ENCODE data around the gene PIAS1. TPM values are rescaled to one million over a fixed set of nuclear protein-coding genes. Genes with fewer than 3 reads are reported as not detected.
"Not testable (repeated sequence)": the region's sequence is repeated elsewhere in the genome, so short reads cannot be mapped to it uniquely, and the experiment has no call there.

PIAS1 gene
- polyA plus RNA-seq, 1 donor: 46.5 TPM

DNA sequence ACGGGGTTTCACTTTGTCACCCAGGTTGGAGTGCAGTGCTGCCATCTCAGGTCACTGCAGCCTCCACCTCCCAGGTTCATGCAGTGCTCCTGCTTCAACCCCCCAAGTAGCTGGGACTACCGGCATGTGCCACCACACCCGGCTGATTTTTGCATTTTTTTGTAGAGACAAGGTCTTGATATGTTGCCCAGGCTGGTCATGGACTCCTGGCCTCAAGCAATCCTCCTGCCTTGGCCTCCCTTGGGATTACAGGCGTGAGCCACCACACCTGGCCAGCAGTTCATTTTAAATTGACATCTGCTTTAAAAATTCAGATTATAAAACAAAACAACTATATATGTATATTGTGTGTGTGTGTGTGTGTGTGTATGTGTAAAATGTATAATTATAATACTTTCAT is 112.7 kb downstream of the PIAS1 start:
- H3K27ac ChIP-seq (ENCODE audit: low read length): no peak overlapping the region
- no peak overlapping the region for H3K4me3 ChIP-seq (ENCODE audit: low read length)
- peaks cover 5% of the 10 kb centered on the region for H3K4me1 ChIP-seq (ENCODE audit: control insufficient read depth, insufficient read depth, low read length)
- no peak for DNase-seq
- H3K9me3 ChIP-seq (ENCODE audit: control insufficient read depth, low read depth, low read length): peaks cover 3% of the 10 kb centered on the region
- H3K27me3 ChIP-seq (ENCODE audit: control insufficient read depth, insufficient read depth, low read length): no peaks in the 10 kb centered on the region
- H3K36me3 ChIP-seq (ENCODE audit: control insufficient read depth, insufficient read depth, low read length): peaks cover 11% of the 10 kb centered on the region
- WGBS (ENCODE audit: insufficient coverage, low lambda C conversion rate): no CpG with 5 or more reads among the region's 4 CpGs

DNA sequence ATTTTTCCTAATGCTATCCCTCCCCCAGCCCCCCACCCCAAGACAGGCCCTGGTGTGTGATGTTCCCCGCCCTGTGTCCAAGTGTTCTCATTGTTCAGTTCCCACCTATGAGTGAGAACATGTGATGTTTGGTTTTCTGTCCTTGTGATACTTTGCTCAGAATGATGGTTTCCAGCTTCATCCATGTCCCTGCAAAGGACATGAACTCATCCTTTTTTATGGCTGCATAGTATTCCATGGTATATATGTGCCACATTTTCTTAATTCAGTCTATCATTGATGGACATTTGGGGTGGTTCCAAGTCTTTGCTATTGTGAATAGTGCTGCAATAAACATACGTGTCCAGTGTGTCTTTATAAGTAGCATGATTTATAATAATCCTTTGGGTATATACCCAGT is 117.9 kb downstream of the PIAS1 start:
- DNase-seq; H3K4me3 ChIP-seq (ENCODE audit: low read length); H3K27ac ChIP-seq (ENCODE audit: low read length); H3K9me3 ChIP-seq (ENCODE audit: control insufficient read depth, low read depth, low read length); H3K4me1 ChIP-seq (ENCODE audit: control insufficient read depth, insufficient read depth, low read length); H3K27me3 ChIP-seq (ENCODE audit: control insufficient read depth, insufficient read depth, low read length): not testable (repeated sequence)
- H3K36me3 ChIP-seq (ENCODE audit: control insufficient read depth, insufficient read depth, low read length): peaks cover 19% of the 10 kb centered on the region
- WGBS (ENCODE audit: insufficient coverage, low lambda C conversion rate): no CpG with 5 or more reads among the region's 2 CpGs

DNA sequence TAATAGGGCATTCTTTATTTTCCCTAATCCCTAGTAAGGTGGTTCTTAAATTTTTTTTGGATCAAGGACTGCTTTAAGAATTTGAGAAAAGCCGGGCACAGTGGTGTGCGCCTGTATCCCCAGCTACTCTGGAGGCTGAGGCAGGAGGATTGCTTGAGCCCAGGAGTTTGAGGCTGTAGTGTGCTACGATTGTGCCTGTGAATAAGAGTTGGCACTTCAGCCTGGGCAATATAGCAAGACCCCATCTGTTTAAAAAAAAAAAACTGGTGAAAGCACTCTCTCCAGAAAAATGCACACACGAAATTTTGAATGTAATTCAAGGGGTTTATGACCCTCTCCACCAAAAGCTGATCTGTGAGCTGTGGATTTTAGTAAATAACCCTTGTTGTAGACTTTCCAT is 119.0 kb downstream of the PIAS1 start:
- Histone ChIP-seq H3K27me3 (ENCODE audit: control insufficient read depth, insufficient read depth, low read length) (no peaks in the 10 kb centered on the region), H3K4me1 (ENCODE audit: control insufficient read depth, insufficient read depth, low read length) (peaks cover 5% of the 10 kb centered on the region), H3K27ac (ENCODE audit: low read length) (no peak overlapping the region), H3K4me3 (ENCODE audit: low read length) (no peak overlapping the region), H3K9me3 (ENCODE audit: control insufficient read depth, low read depth, low read length) (no peaks in the 10 kb centered on the region), H3K36me3 (ENCODE audit: control insufficient read depth, insufficient read depth, low read length) (peaks cover 29% of the 10 kb centered on the region)
- DNase-seq: no peak
- no CpG with 5 or more reads among the region's 4 CpGs for WGBS (ENCODE audit: insufficient coverage, low lambda C conversion rate)

DNA sequence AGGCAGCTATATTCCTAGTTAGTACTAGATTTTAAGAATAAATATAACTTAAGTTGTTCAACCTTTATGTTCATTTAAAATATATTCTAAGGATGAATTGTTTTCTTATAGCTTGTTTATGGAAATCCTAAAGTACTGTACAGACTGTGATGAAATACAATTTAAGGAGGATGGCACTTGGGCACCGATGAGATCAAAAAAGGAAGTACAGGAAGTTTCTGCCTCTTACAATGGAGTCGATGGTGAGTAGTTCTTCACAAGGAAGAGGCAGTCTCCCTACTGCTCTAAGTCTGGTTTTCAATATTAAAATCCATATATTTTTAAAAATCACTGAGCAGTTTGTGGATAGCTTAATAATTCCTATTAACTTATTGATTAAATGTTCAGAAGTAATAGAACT is 121.4 kb downstream of the PIAS1 start:
- 67% methylated on average over 1 of the region's 2 CpGs for WGBS (ENCODE audit: insufficient coverage, low lambda C conversion rate)
- no peak overlapping the region for H3K27ac ChIP-seq (ENCODE audit: low read length)
- DNase-seq: no peak
- H3K27me3 ChIP-seq (ENCODE audit: control insufficient read depth, insufficient read depth, low read length): no peaks in the 10 kb centered on the region
- peaks cover 31% of the 10 kb centered on the region for H3K36me3 ChIP-seq (ENCODE audit: control insufficient read depth, insufficient read depth, low read length)
- no peaks in the 10 kb centered on the region for H3K4me1 ChIP-seq (ENCODE audit: control insufficient read depth, insufficient read depth, low read length)
- no peaks in the 10 kb centered on the region for H3K9me3 ChIP-seq (ENCODE audit: control insufficient read depth, low read depth, low read length)
- H3K4me3 ChIP-seq (ENCODE audit: low read length): no peak overlapping the region

DNA sequence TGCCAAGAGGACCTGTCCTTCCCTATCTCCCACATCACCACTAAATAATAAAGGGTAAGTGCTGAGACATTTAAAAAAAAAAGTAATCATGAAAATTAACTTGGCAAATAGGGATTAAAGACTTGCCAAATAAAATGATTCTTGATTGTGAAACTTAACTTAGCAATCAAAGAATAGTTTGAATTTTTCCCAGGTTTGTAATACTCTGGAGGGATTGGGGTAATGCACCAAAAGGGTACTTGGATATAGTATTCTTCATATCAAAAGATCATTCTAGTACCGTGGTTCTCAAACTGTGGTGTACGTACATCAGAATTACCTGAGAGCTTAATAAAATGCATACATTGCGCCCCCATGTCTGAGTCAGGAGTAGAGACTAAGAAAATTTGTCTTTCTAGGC is 122.5 kb downstream of the PIAS1 start:
- H3K27ac ChIP-seq (ENCODE audit: low read length): no peak overlapping the region
- H3K4me1 ChIP-seq (ENCODE audit: control insufficient read depth, insufficient read depth, low read length): no peaks in the 10 kb centered on the region
- H3K4me3 ChIP-seq (ENCODE audit: low read length): no peak overlapping the region
- H3K27me3 ChIP-seq (ENCODE audit: control insufficient read depth, insufficient read depth, low read length): no peaks in the 10 kb centered on the region
- no peak for DNase-seq
- peaks cover 41% of the 10 kb centered on the region for H3K36me3 ChIP-seq (ENCODE audit: control insufficient read depth, insufficient read depth, low read length)
- no CpG with 5 or more reads among the region's 3 CpGs for WGBS (ENCODE audit: insufficient coverage, low lambda C conversion rate)
- no peaks in the 10 kb centered on the region for H3K9me3 ChIP-seq (ENCODE audit: control insufficient read depth, low read depth, low read length)

DNA sequence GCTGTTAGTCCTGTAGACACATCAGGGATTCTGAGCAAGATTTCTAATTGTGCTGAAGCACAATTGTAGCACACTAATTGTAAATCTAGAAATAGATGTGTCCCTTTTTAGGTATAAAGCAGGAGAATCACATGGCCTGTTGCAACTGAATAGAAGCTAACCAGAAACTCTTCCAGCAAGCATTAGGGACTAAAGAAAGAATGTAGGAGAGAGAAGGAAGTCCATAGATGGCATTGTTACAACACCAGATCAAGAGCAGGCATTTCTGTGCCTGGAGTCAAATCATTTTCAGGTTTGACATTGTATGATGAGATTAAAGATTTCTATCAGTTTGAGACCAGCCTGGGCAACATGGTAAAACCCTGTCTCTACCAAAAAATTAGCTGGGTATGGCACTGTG is 123.6 kb downstream of the PIAS1 start:
- DNase-seq: no peak
- Histone ChIP-seq H3K27me3 (ENCODE audit: control insufficient read depth, insufficient read depth, low read length) (no peaks in the 10 kb centered on the region), H3K4me3 (ENCODE audit: low read length) (no peak overlapping the region), H3K9me3 (ENCODE audit: control insufficient read depth, low read depth, low read length) (no peaks in the 10 kb centered on the region), H3K36me3 (ENCODE audit: control insufficient read depth, insufficient read depth, low read length) (peaks cover 44% of the 10 kb centered on the region), H3K4me1 (ENCODE audit: control insufficient read depth, insufficient read depth, low read length) (no peaks in the 10 kb centered on the region), H3K27ac (ENCODE audit: low read length) (no peak overlapping the region)

DNA sequence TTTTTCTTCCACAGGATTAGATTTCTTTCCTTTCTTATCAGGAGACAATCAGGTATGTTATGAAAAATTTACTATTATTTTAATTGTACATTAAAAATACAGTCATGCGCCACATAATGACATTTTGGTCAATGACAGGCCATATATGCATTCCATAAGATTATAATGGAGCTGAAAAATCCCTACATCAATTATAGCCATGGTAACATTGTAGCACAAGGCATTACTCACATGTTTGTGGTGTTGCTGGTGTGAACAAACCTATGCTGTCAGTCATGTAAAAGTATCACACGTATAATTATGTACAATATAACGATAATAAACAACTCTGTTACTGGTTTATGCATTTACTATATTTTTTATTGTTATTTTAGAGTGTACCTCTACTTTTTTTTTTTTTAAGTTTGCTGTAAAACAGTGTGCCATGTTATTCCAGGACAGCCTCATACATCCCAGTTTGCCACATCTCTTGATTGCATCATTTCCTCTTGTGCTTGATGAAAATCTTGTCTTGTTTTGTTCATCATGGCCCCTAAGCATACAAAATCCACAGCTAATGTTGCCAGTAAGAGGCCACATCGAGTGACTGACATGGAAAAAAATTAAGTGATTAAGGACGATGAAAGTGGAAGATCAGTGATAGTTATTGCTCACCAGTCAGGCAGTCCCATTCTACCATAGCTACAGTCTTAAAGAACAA is 129.7 kb downstream of the PIAS1 start:
- peaks cover 49% of the 10 kb centered on the region for H3K36me3 ChIP-seq (ENCODE audit: control insufficient read depth, insufficient read depth, low read length)

DNA sequence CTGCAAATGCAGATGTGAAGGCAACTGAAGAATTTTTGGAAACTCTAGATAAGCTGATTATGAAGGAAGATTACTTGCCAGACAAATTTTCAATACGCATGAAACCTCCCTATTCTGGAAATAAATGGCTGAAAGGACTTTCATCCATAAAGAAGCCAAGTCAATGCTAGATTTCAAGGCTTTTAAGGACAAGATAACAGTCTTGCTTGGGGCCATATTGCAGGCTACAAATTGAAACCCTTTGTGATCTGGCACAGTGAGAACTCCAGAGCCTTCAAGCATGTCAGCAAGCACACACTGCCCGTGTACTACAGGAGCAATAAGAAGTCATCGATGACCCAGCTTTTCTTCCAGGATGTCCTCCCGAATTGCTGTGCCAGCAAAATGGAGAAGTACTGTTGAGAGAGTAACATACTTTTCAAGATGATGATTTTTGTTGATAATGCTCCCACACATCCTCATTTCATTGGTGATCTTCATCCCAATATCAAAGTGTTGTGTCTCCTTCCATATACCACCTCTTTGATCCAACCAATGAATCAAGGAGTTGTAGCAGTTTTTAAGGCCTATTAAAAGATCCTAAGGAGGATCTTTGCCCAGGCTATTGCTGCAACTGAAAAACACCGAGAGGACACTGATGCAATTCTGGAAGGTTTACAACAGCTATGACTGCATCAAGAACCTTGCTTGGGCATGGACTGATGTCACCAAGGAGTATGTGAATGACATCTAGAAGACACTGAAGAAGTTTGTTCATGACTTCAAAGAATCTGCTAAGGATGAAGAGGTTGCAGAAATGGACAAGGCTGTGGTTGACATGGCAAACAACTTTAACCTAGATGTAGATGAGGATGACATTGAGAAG is 130.7 kb downstream of the PIAS1 start:
- no peaks in the 10 kb centered on the region for H3K27me3 ChIP-seq (ENCODE audit: control insufficient read depth, insufficient read depth, low read length)
- no peak overlapping the region for H3K4me3 ChIP-seq (ENCODE audit: low read length)
- peaks cover 49% of the 10 kb centered on the region for H3K36me3 ChIP-seq (ENCODE audit: control insufficient read depth, insufficient read depth, low read length)
- DNase-seq: no peak
- WGBS (ENCODE audit: insufficient coverage, low lambda C conversion rate): no CpG with 5 or more reads among the region's 5 CpGs
- H3K4me1 ChIP-seq (ENCODE audit: control insufficient read depth, insufficient read depth, low read length): no peaks in the 10 kb centered on the region
- no peaks in the 10 kb centered on the region for H3K9me3 ChIP-seq (ENCODE audit: control insufficient read depth, low read depth, low read length)
- H3K27ac ChIP-seq (ENCODE audit: low read length): no peak overlapping the region

More for the DNA sequence above, 129.7 kb downstream of the PIAS1 start:
- no peaks in the 10 kb centered on the region for H3K9me3 ChIP-seq (ENCODE audit: control insufficient read depth, low read depth, low read length)
- no peak overlapping the region for H3K27ac ChIP-seq (ENCODE audit: low read length)
- H3K4me1 ChIP-seq (ENCODE audit: control insufficient read depth, insufficient read depth, low read length): no peaks in the 10 kb centered on the region
- 100% methylated on average over 2 of the region's 5 CpGs for WGBS (ENCODE audit: insufficient coverage, low lambda C conversion rate)
- no peaks in the 10 kb centered on the region for H3K27me3 ChIP-seq (ENCODE audit: control insufficient read depth, insufficient read depth, low read length)
- DNase-seq: no peak
- H3K4me3 ChIP-seq (ENCODE audit: low read length): no peak overlapping the region

DNA sequence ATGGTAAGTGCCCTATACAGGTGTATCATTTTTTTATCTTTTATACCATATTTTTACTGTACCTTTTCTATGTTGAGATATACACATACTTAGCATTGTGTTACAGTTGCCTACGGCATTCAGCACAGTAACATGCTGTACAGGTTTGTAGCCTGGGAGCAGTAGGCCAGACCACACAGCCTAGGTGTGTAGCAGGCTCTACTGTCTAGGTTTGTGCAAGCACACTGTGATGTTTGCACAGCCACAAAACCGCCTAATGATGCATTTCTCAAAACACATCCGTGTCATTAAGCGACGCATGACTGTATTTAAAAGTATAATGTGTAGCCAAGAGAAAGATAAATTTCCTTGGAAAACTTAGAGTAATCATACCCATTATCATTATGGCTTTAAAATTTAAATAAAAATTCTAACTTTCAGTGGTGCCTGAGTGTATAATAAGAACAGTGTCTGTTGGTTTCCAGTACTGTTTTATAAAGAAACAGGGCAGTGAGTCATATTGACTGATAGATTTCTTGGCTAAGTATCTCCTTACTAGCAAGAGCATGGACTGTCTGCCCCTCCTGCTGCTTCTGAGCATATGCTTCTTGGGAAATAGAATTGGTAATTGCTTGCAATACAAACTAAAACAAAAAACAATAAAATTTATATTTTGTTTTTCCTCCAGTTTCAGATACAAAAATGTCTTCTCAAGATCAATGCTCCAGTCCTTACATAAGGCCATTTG is 132.7 kb downstream of the PIAS1 start:
- no peak for DNase-seq
- Histone ChIP-seq H3K36me3 (ENCODE audit: control insufficient read depth, insufficient read depth, low read length) (peaks cover 41% of the 10 kb centered on the region), H3K27me3 (ENCODE audit: control insufficient read depth, insufficient read depth, low read length) (no peaks in the 10 kb centered on the region), H3K9me3 (ENCODE audit: control insufficient read depth, low read depth, low read length) (no peaks in the 10 kb centered on the region), H3K4me1 (ENCODE audit: control insufficient read depth, insufficient read depth, low read length) (peaks cover 3% of the 10 kb centered on the region), H3K27ac (ENCODE audit: low read length) (no peak overlapping the region), H3K4me3 (ENCODE audit: low read length) (no peak overlapping the region)
- WGBS (ENCODE audit: insufficient coverage, low lambda C conversion rate): no CpG with 5 or more reads among the region's 5 CpGs

DNA sequence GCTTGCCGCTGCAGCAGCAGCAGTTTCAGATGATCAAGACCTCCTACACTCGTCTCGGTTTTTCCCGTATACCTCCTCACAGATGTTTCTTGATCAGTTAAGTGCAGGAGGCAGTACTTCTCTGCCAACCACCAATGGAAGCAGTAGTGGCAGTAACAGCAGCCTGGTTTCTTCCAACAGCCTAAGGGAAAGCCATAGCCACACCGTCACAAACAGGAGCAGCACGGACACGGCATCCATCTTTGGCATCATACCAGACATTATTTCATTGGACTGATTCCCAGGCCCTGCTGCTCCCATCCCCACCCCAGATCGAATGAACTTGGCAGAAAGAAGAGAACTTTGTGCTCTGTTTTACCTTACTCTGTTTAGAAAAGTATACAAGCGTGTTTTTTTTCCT is 133.4 kb downstream of the PIAS1 start:
- Histone ChIP-seq H3K27me3 (ENCODE audit: control insufficient read depth, insufficient read depth, low read length) (no peaks in the 10 kb centered on the region), H3K36me3 (ENCODE audit: control insufficient read depth, insufficient read depth, low read length) (peaks cover 48% of the 10 kb centered on the region), H3K4me1 (ENCODE audit: control insufficient read depth, insufficient read depth, low read length) (peaks cover 3% of the 10 kb centered on the region), H3K27ac (ENCODE audit: low read length) (no peak overlapping the region), H3K4me3 (ENCODE audit: low read length) (no peak overlapping the region), H3K9me3 (ENCODE audit: control insufficient read depth, low read depth, low read length) (no peaks in the 10 kb centered on the region)
- WGBS (ENCODE audit: insufficient coverage, low lambda C conversion rate): 78% methylated on average over 2 of the region's 9 CpGs
- DNase-seq: peak in 1 of 2 donors; percentile 35
